GM20000 (cell line): ENCODE results near the gene MYL12B.

ENCODE experiments used
- DNase-seq: peaks from one replicate; pipeline ENCODE4 v3.0.0; 2012; ENCODE audit warnings: low spot score
- TF ChIP-seq, protein P1 (sequence below): IDR thresholded peaks from 2 replicates; pipeline ENCODE4 v1.5.1; 2012; ENCODE audit warnings: mild to moderate bottlenecking, control low read depth; ENCODE audit errors: extremely low read depth, missing control alignments

The MYL12B gene

DNA sequence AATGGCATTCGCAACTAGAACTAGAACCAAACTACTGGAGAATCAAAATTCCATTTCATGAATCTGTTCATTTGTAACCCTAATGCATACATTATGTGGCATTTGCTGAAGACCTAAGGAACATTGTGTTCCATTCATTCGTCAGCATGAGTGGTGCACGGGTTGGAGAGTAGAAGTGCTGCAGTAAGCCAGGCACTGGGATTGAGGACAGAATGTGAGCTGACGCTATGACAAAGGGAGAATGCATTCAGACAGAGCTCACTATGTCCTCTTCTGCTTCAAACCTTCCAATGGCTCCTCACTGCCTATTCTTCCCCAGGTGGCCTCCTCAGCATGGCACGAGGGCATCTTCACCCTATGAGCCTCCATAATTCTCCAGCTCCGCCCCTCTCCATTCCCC, 35.9 kb upstream of the MYL12B start:
- TF ChIP-seq, protein P1, sequence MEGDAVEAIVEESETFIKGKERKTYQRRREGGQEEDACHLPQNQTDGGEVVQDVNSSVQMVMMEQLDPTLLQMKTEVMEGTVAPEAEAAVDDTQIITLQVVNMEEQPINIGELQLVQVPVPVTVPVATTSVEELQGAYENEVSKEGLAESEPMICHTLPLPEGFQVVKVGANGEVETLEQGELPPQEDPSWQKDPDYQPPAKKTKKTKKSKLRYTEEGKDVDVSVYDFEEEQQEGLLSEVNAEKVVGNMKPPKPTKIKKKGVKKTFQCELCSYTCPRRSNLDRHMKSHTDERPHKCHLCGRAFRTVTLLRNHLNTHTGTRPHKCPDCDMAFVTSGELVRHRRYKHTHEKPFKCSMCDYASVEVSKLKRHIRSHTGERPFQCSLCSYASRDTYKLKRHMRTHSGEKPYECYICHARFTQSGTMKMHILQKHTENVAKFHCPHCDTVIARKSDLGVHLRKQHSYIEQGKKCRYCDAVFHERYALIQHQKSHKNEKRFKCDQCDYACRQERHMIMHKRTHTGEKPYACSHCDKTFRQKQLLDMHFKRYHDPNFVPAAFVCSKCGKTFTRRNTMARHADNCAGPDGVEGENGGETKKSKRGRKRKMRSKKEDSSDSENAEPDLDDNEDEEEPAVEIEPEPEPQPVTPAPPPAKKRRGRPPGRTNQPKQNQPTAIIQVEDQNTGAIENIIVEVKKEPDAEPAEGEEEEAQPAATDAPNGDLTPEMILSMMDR, result no peak
- DNase-seq, result no peak

DNA sequence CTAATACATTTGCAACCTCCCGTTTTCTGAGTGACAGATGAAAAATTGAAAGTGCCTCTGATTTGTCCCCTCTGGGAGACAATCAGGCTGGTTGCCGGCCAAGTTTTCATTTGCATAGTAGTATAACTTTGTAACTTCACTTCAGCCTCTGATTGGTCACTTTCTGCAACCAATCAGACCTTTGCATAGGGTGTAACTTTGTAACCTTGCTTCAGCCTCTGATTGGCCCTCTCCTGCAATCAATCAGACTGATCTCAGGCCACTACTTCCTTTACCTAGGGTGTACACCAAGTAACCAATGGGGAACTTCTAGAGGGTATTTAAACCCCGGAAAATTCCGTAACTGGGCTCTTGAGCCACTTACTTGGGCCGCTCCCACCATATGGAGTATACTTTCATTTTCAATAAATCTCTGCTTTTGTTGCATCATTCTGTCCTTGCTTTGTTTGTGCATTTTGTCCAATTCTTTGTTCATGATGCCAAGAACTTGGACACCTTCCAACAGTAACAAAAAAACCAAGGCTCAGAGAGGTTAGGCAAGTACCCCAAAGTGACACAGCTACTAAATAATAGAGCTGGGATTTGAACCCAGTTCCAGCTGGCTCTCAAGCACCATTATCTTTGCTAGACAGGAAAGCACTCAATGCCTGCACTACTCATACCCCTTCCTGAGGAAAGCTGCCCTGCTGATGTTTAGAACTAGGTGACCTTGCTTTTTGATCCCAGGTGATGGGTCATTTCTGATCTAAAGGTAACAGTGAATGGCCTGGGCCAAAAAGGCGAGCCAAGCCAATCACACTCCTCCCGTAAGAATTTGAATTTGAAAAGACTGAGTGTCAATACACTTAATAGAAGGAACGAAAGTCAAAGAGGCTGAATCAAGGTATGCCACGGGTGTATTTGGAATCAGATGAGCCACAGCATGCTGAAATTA, 31.3 kb upstream of the MYL12B start:
- TF ChIP-seq, protein P1, result no peak
- DNase-seq, result no peak

DNA sequence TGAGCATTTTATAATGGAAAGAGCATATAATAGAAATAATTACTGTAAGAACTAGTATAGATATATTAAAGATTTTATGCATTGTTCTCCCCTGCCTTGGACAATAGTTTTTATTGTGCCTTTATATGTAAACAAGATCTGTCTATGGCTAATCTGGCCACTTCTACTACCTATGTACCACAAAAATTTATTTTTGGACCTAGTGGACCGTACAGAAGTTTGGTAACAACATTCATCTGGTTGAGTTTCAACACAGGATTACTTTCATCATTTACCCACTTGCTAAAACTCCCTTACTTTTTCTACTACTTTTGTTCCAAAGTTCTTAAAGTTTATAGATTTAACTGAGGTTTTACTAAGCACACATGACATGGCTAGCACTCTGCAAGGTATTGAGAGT, 28.9 kb upstream of the MYL12B start:
- TF ChIP-seq, protein P1, result no peak
- DNase-seq, result no peak

- TF ChIP-seq, protein P1, result no peak
- no peak for DNase-seq
Observed at GRCh38 chr18:3233433-3234168, 28.3 kb upstream of the MYL12B start.

- TF ChIP-seq, protein P1, result no peak
- no peak for DNase-seq
Observed at GRCh38 chr18:3234457-3234856, 27.5 kb upstream of the MYL12B start.

- no peak for DNase-seq
Observed at GRCh38 chr18:3235846-3236245, 26.1 kb upstream of the MYL12B start.

GRCh38 chr18:3236470-3236869, 25.5 kb upstream of the MYL12B start:
- TF ChIP-seq, protein P1, result no peak
- no peak for DNase-seq

More at GRCh38 chr18:3235846-3236245, 26.1 kb upstream of the MYL12B start:
- TF ChIP-seq, protein P1, result no peak
